HK-2 (cell line): ENCODE results near the gene UBTD2.
"Not testable (repeated sequence)": the region's sequence is repeated elsewhere in the genome, so short reads cannot be mapped to it uniquely, and the experiment has no call there.

Source experiments
- DNase-seq: peaks from one replicate; pipeline ENCODE4 v3.0.0-alpha.2; 2018; ENCODE audit not compliant: unreplicated experiment

Gene UBTD2

GRCh38 chr5:172293054-172293744 lies 9.6 kb upstream of the UBTD2 start:
- peak; percentile 31 for DNase-seq

DNA sequence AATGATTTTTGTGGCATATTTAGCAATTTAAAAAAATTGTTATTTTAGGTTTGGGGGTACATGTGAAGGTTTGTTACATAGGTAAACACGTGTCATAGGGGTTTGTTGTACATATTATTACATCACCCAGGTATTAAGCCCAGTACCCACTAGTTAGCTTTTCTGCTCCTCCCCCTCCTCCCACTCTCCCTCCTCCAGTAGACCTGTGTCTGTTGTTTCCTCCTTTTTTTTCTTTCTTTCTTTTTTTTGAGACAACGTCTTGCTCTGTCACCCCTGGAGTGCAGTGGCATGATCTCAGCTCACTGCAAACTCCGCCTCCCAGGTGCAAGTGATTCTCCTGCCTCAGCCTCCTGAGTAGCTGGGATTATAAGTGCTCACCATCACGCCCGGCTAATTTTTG lies 8.3 kb upstream of the UBTD2 start:
- not testable (repeated sequence) for DNase-seq

DNA sequence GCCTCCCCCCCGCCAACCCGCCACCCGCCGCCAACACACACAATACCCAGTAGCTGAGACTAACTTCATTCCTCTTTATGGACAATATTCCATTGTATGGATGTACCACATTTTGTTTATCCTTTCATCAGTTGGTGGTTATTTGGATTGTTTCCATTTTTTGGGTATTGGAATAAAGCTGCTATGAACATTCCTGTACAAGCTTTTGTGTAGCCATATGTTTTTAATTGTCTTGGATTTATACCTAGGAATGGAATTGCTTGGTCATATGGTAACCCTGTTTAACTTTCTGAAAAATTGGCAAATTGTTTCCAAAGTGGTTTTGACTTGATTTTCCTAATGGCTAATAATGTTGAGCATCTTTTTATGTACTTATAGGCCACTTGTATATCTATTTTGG lies 4.9 kb upstream of the UBTD2 start:
- DNase-seq: no peak

DNA sequence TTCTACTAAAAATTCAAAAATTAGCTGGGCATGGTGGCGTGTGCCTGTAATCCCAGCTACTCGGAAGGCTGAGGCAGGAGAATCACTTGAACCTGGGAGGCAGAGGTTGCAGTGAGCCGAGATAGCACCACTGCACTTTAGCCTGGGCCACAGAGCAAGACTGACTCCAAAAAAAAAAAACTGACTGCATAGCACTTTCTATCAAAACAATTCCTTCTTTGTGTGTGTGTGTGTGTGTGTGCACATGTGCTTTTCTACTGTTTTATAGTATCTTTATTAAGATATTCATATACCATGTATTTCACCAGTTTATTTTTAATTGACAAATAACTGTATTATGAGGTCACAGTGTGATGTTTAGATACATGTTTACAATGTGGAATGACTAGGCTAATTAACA lies 3.6 kb upstream of the UBTD2 start:
- DNase-seq: not testable (repeated sequence)

- DNase-seq: no peak
Measured at GRCh38 chr5:172285226-172286143, 1.9 kb upstream of the UBTD2 start.

- no peak for DNase-seq
Measured at GRCh38 chr5:172284611-172284980, 1.0 kb upstream of the UBTD2 start.

- peak; percentile 71 for DNase-seq
Measured at GRCh38 chr5:172283862-172284610, 472 bp upstream of the UBTD2 start.

- DNase-seq: no peak
Measured at GRCh38 chr5:172282272-172283019, 1.1 kb downstream of the UBTD2 start.

GRCh38 chr5:172281346-172281745 lies 2.2 kb downstream of the UBTD2 start:
- no peak for DNase-seq

GRCh38 chr5:172280929-172281328 lies 2.6 kb downstream of the UBTD2 start:
- no peak for DNase-seq

DNA sequence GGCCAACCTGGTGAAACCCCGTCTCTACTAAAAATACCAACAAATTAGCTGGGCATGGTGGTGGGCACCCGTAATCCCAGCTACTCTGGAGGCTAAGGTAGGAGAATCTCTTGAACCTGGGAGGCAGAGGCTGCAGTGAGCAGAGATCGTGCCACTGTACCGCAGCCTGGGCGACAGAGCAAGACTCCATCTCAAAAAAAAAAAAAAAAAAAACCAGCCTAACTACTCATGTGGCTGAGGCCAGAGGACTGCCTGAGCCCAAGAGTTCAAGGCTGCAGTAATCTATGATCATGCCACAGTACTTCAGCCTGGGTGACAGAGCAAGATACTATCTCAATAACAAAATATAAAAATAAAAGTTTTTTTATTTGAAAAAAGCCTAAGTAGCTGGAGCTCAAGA lies 3.2 kb downstream of the UBTD2 start:
- DNase-seq: no peak

DNA sequence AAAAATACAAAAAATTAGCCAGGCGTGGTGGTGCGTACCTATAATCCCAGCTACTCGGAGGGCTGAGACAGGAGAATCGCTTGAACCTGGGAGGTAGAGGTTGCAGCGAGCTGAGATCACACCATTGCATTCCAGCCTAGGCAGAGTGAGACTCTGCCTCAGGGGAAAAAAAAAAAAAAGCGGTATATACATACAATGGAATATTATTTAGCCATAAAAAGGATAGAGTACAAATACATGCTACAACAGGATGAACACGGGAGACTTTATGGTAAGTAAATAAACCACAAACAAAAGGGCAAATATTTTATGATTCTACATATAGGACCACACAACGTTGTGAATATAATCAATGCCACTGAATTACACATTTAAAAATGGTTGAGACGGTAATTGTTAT lies 5.2 kb downstream of the UBTD2 start:
- no peak for DNase-seq

DNA sequence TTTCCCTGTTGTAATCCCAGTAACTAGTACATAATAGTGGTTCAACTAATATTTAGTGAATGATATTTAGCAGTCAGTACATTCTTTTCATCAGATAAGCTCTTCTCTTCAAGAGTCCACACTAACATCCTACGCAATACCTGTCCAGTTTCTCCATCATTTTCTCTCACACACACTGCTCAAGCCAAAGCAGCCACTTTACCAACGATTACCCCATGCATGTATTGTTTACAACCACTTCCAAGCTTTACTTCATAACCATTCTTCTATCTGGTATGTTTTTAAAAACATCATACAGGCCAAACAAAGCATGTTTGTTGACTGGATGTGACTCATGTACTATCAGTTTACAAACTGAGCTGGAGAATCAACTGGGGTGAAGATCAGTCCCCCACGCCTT lies 7.3 kb downstream of the UBTD2 start:
- no peak for DNase-seq

DNA sequence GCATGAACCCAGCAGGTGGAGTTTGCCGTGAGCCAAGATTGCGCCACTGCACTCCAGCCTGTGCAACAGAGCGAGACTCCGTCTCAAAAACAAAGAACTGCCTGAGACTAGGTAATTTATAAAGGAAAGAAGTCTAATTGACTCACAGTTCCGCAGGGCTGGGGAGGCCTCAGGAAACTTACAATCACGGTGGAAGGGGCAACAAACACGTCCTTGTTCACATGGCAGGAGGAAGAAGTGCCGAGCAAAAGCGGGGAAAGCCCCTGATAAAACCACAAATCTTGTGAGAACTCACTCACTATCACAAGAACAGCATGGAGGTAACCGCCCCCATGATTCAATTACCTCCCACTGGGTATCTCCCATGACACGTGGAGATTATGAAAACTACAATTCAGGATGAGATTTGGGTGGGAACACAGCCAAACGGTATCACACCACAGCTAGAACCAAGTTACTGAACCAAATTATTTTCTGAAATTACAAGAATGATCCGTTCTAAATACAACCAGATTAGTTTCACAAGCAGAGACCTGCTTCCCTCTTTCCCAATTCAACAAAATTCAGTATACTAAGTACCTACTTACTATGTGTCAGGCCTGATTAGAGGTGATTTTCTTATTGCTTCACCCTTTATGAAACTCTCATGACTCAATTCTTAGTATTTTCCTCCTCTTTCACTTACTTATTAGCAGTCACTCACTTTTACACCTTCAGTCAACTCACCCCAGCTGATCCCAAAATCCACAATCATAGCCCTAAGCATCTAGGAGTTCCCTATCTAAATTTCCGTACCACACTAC lies 8.4 kb downstream of the UBTD2 start:
- peak; percentile 72 for DNase-seq

GRCh38 chr5:172267943-172268342 lies 15.6 kb downstream of the UBTD2 start:
- no peak for DNase-seq

- no peak for DNase-seq
Measured at GRCh38 chr5:172266676-172267092, 16.9 kb downstream of the UBTD2 start.

DNA sequence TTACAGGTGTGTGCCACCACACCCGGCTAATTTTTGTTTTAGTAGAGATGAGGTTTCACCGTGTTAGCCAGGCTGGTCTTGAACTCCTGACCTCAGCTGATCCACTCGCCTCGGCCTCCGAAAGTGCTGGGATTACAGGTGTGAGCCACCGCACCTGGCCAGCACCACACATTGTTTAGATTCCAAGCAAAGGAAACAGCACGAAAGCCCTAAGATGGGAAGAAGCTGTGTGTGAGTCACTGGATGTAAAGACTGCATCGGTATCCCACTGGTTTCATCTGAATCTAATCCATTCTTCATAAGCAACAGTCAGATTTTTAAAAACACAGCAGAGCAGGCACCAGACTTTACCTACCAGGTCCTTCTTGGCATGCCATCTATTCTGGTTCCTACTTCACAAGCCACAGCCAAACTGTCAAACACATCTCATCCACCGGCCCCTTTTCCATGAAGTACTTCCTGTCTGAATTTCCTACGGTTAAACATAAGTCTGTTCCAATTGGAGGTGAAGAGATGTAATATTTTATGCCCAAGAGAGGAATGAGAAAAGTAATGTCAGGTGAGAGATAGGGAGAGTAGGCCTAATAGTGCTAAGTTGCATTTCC lies 17.4 kb downstream of the UBTD2 start:
- DNase-seq: no peak

GRCh38 chr5:172264815-172265395 lies 18.7 kb downstream of the UBTD2 start:
- DNase-seq: no peak

DNA sequence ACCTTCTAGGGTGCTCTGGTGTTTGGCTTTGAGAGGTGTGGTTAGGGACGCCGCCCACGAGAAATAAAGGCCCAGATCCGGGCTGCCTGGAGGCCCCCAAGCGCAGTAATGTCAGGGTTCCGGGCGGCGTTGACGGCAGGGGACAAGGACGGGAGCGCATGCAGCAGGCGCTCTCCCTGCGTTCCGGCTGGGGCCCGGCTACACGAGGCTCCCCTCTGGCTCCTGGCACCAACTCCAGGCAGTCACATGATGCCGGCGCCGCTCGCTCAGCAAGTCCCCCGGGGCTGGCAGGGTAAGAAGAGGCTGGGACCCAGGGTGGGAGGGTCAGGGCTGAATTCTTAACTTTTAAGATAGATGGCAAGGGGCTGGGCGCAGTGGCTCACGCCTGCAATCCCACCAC lies 28.1 kb downstream of the UBTD2 start:
- no peak for DNase-seq

- DNase-seq: no peak
Measured at GRCh38 chr5:172252501-172252900, 31.1 kb downstream of the UBTD2 start.
